Measurements from ENCODE around the gene PRKCH. TPM values are rescaled to one million over a fixed set of nuclear protein-coding genes. Genes with fewer than 3 reads are reported as not detected.
"Not testable (repeated sequence)": the region's sequence is repeated elsewhere in the genome, so short reads cannot be mapped to it uniquely, and the experiment has no call there.

The PRKCH gene
- total RNA-seq, 1 experiment from 2014 or later = 3.8 TPM

DNA sequence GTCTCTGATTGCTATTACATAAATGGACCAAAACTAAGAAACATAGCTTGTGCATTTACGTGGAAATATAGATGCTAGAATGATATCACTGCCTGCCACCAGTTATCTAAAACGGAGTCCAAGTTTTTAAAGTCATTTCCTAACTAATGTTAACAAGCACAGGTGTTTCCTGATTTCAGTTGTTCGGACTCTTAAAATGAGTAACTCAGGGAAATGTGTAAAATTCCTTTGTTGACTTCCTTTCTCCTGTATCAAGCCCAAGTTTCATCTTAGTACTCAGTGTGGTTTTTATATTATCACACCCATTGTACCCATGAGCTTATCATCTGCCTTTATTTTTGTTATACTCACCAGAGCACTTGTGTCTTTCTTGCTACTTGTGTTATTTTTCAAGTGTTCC lies 13.2 kb upstream of the PRKCH start:
- no peak for DNase-seq (ENCODE audit: low read depth)

DNA sequence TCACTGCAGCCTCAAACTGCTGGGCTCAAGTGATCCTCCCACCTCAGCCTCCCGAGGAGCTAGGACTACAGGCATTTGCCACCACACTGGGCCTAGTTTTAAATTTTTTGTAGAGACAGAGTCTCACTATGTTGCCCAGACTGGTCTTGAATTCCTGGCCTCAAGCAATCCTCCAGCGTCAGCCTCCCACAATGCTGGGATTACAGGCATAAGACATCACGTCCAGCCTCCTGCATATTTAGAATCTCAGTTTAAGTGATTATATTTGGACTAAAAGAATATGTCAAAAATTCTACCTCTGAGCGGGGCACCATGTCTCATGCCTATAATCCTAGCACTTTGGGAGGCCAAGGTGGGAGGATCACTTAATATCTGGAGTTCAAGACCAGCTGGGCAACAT lies 12.7 kb upstream of the PRKCH start:
- not testable (repeated sequence) for DNase-seq (ENCODE audit: low read depth)

DNA sequence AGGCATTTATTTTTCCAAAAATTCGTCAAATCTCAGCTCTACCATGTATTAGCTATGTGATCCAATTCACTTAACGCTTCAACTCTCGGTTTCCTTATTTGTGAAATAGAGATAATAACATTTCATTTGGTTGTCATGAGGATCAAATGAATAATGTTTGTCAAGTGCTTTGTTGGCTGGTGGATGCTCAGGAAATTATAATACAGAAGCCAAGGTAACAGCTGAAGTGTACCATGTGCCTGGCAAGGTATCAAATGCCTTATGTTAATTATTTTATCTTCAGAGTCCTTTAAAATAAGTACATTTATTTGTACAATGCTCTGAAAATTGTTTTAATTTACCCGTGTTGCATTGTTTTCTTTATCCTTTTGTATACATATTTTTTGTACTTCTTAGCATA lies 6.1 kb upstream of the PRKCH start:
- DNase-seq (ENCODE audit: low read depth) = no peak

DNA sequence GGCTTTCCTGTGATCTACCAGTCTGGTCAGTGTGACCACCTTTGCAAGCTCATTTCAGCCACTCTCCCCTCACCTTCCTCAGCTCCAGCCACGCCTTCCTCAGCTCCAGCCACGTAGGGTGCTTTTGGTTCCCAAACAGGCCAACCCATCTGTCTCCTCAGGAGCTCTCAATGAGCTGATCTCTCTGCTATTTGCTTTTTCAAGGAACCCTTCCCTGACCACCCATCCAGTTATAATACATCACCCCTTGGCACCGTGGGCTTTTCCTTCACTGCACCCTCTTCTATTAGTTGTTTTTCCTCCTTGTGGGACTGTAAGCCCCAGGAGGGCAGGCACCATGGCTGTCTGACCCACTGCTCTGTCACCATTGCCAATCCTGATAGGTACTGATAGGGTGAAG lies 2.3 kb upstream of the PRKCH start:
- DNase-seq (ENCODE audit: low read depth) = no peak

DNA sequence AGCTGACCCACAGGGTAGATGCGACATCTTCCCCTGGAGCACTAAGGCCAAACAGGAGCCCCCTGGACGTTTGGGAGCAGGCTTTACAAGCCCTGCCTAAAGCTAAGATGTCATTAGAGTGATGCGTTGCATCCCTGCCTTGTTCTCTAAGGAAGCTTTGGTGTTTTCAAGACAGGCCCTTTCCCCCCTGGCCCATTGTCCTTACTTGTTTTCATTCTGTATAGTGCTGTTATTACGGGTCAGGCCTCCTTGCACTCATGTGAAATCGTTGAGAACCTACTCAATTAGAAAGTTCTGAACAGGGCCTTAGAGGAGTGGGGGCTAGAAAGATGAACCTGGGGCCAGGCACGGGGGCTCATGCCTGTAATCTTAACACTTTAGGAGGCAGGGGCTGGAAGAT lies 1.7 kb upstream of the PRKCH start:
- DNase-seq (ENCODE audit: low read depth) = no peak

DNA sequence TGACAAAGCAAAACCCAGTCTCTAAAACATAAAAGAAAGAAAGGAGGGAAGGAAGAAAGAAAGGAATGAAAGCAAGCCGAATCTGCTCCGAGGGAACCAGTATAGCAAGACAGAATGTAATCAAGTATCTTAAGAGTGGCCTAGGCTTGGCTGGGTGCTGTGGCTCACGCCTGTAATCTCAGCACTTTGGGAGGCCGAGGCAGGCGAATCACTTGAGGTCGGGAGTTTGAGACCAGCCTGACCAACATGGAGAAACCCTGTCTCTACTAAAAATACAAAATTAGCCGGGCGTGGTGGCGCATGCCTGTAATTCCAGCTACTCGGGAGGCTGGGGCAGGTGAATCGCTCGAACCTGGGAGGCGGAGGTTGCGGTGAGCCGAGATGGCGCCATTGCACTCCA lies 1.2 kb upstream of the PRKCH start:
- not testable (repeated sequence) for DNase-seq (ENCODE audit: low read depth)

DNA sequence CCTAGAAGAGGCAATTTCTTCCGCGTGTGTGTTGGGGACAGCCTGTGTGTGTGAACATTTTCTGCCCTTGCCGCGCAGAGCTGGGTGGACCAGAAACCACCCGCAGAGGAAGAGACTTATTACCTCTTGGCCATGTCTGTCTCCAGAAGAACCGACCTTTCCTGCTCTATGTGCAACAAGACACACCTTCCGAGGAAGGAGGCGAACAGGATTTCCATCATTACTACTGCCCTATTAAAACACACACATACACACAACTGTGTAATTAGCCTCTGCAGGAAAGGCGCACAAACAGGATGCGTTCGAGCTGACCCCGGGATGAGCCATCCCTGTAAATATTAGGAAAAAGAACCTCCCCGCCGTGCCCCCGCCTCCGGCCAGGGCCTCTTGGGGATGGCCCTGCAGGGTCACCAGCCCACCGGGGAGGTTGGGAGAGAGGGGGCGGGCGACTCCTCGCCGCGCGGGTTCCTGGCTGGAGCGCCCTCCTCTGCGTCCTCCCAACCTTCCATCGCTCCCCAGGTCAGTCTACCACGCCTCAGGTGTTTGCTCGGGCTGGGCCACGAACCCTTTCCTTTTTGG lies 484 bp upstream of the PRKCH start:
- DNase-seq (ENCODE audit: low read depth) = no peak

DNA sequence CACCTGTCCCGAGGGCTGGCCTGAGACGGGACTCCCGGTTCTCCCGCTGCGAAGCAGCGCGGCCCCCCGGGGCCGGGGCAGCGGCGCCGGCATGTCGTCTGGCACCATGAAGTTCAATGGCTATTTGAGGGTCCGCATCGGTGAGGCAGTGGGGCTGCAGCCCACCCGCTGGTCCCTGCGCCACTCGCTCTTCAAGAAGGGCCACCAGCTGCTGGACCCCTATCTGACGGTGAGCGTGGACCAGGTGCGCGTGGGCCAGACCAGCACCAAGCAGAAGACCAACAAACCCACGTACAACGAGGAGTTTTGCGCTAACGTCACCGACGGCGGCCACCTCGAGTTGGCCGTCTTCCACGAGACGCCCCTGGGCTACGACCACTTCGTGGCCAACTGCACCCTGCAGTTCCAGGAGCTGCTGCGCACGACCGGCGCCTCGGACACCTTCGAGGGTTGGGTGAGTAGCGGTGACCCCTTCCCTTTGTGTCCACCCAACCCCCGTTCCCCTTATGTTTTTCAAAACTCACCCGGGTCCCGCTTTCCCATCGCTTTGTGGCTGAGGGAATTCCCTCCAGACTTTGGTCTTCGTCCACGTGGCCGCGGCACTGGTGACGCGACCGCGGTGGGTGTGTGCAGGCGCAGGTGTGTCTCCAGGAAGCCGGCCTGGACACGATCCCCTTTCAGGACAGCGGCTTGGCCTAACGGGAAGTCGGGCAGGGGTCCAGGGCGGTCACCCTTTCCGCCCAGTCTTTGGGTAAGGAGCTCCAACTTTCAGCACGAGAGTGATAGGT lies 826 bp downstream of the PRKCH start:
- DNase-seq (ENCODE audit: low read depth) = no peak

DNA sequence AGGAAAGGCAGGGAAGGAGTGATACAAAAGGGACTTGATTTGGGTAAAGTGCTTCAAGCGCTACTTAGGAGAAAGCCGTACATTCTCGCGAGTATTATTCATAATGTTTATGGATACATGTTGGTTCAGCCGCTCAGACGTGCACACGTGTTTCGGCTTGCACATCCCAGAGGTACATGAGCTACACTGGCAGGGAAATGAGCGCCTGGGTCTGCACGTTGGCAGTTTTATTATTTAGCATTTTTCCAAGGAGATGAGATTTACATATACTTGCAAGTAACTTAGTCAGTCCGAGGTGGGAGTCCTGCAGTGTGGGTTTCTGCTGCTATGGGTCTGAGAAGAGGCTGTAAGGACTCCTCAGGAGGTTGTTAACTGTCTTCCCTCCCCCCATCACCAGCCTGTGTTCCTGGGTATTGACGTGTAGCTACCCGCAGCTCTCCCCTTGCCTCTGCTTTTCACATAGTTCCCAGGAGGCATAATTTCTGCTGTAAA lies 1.5 kb downstream of the PRKCH start:
- no peak for DNase-seq (ENCODE audit: low read depth)

DNA sequence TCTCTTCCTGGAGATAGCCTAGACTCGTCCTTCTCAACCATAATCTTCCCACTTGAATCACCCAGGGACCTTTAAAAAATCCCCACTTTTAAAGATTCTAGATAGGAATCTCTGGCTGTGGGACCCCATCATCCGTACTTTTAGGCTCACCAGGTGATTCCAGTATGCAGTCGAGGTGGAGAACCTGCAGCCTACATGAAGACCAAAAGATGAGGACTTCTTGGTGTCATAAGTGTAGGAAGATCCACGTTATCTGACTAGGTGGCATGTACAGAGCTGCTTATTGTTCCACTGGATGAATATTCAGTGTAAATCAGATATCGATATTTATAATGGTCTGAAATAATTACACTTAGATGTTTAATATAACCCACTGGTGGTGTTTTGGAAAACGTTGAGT lies 2.6 kb downstream of the PRKCH start:
- DNase-seq (ENCODE audit: low read depth) = no peak

DNA sequence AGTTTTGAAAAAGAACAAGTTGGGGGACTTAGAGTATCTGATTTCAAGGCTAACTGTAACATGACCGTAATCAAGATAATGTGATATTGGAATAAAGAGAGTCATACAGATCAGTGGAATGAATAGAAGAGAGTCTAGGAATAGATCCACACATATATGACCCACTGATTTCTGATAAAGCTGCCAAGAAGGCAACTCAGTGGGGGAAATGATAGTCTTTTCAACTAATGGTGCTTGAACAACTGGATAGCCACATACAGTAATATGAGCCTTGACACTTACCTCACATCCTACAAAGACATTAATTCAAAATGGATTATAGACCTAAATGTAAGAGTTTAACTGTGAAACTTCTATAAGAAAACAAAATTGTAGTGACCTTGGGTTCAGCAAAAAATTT lies 3.8 kb downstream of the PRKCH start:
- DNase-seq (ENCODE audit: low read depth) = no peak

DNA sequence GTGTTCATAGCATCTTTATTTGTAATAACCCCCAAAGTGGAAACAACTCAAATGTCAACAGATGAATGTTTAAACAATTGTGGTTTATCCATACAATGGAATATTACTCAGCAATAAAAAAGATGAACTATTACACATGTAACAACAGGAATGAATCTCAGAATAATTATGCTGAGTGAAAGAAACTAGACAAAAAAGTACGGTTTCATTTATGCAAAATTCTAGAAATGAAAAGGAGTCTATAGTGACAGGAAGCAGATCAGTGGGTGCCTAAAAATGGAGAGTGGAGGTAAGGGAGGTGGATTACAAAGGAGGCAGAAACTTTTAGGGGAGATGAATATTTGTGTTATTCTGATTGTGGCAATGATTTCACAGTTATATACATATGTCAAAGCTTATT lies 4.8 kb downstream of the PRKCH start:
- DNase-seq (ENCODE audit: low read depth) = no peak

DNA sequence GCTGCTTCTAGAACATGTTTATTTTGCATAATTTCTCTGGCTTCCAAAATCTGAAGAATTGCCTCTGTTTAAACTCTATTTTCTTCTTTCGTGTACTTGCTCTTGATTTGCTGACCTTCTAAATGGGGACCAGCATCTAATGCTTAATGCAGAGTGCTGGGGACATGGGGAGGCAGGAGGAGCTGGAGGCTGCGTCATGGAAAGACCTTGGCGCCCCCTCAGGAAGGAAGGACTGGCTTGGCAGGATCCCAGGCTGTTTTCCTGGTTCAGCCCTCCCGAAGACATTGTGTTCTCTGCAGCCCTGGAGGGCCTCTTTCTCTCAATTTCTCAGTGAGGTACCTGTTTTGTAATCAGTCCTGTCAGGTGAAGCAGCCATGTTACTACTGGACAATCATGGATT lies 5.5 kb downstream of the PRKCH start:
- peak; percentile 12 for DNase-seq (ENCODE audit: low read depth)

DNA sequence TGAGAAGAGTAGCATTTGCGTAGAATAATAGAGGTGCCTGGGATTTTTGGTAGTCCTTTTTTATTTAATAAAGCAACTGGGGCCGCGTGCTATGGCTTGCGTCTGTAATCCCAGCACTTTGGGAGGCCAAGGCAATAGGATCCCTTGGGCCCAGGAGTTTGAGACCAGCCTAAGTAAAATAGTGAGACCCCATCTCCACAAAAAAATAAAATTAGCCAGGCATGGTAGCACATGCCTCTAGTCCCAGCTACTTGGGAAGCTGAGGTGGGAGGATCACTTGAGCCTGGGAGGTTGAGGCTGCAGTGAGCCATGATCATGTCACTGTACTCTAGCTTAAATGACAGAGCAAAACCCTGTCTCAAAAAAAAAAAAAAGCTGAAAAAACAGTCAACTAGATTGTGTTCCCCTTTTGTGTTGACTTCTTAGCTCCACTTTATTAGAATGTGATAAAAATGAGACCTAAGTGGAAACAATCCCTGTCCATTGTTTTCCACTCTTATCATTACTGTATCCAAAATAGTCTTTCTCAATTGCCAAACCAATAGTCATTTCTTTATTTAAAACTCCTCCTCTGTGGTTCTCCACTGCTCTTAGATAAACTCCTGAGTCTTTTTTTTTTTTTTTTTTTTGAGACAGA lies 7.4 kb downstream of the PRKCH start:
- no peak for DNase-seq (ENCODE audit: low read depth)

DNA sequence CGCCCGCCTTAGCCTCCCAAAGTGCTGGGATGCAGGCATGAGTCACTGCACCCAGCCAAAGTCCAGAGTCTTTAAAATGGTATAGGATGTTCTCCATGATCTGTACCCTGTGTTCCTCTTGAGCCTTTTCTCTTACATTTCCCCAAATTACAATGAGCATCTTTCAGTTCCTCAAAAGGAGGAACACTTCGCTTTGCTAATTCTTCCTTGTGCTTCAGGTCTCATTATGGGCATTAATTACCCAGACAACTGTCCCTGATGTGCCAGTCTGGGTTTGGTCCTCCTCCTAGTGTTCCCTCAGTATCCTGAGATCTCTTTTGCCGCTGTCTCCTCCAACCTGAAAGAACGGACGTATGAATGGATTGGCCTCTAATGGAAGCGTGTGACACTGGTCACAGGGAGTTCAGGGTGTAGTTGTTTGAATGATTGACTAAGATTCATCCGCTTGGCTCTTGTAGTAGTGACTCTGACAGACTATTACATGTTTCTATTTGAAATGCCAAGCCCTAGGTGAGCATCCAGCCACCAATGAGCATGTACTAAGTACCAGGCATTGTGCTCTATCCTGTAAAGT lies 8.2 kb downstream of the PRKCH start:
- DNase-seq (ENCODE audit: low read depth) = no peak

DNA sequence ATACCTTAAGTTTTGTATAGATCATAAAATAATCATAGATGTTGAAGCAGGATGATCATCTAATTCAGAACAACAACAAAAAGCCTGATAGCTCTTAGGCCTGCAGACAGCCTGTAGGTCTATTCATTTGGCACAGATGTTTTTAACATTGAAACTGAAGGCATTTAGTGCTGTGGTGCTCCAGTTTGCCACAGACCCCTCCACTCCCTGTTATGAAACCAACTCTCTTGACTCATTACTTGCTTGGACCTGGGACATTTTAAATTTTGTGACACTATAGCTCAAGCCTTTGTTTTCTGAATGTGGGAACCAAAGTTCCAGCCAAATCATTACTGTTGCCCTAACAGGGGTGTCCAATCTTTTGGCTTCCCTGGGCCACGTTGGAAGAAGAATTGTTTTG lies 9.1 kb downstream of the PRKCH start:
- DNase-seq (ENCODE audit: low read depth) = no peak

DNA sequence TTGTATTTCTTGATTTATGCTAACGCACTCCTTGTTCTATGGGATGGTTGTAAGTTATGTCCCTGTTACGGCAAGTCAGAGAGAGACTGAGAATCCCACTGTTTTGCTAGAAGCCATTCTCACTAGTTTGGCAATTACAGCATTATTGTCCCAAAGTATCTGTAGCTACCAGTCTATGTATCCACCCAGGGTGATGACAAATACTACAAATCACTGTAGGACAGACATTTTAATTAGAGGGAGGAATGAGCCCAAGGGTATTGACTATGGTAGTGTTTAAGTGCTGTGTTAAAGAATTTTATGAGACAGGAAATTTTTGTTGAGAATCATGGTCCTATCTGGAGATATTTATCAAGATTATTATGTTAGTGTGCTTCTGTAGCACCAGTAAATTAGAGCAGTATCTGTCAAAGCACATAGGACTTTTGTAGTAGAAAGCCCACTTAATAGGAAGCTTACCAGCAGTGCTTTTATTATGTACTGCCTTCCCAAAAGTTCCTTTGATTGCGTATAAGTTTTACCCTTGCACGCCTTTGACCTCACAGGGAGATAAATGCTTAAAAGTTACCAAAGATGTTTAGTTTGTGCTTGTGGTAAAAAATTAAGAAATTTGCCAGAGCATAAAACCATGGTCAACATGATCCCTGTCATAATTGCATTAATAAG lies 10.7 kb downstream of the PRKCH start:
- peak; percentile 47 for DNase-seq (ENCODE audit: low read depth)

DNA sequence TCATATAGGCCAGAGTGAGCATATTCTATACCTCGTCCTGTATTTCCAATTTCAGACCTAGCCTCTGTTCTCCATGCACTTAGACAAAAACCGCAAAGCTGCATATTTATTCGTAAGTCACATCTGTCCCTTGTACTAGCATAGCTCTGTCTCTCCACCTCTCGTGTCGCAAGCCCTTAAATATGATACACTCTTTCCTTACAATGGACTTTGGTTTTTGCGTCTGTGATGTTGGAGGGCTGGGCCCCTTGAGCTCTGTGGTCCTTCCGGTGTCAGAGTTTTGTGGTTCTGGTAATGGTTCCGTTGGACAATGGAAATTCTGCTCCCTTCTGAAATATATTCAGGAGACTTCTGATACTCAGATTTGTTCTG lies 11.3 kb downstream of the PRKCH start:
- no peak for DNase-seq (ENCODE audit: low read depth)

DNA sequence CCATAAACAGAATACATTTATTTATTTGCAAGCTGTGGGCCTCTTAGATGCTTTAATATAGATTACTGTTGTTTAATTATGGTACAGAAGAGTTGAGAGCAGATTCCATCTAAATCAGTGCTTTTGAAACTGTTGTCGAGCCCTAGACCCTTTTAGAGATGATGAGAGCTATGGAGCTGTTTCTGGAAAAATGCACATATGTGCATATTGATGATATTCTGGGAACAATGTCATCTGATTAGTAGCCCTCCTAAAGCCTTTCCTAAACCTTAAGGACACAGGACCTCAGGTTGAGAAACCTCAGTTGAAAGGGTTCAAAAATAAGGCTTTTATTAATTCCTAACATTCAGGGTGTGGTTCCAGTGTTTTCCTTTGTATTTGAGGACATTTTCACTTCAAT lies 11.7 kb downstream of the PRKCH start:
- no peak for DNase-seq (ENCODE audit: low read depth)

DNA sequence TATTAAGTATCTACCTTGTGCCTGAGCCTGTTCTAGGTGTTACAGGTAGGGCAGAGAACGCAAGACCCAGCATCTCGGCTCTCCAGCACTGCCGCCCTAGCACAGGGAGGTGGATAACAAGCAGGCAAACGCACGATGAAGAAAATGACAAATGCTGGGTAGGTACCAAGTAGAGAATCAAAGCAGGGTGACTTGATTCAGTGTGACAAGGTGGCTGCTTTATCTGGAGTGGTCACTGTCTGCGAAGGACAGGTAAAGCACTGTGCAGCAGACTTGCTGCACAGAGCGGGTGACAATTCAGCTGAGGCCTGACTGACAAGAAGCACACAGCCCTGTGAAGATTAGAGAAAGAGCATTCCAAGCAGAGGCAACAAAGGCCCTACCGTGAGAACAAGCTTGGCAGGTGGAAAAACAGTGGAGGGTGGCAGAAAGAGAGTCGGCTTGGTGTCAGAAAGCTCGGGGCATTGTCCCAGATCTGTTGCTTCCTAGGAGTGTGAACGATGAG lies 12.9 kb downstream of the PRKCH start:
- no peak for DNase-seq (ENCODE audit: low read depth)

DNA sequence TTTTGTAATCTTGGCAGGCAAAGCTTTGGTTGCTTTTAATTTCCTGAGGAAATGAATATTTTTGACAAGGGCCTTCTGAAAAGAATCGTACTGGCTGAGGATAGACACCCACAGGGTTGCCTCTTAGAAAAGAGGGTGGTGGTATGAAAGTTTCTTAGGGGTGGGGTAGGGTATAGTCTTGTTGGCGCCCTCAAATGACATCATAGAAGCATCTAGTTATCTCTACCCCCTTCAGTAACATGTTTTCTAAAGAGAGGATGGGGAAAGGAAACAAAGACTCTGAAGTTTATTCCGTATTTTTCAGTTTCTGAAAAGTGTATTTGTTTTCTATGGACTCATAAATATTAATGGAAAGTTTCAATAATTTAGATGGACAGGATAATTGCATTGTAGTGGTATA lies 13.7 kb downstream of the PRKCH start:
- DNase-seq (ENCODE audit: low read depth) = no peak

DNA sequence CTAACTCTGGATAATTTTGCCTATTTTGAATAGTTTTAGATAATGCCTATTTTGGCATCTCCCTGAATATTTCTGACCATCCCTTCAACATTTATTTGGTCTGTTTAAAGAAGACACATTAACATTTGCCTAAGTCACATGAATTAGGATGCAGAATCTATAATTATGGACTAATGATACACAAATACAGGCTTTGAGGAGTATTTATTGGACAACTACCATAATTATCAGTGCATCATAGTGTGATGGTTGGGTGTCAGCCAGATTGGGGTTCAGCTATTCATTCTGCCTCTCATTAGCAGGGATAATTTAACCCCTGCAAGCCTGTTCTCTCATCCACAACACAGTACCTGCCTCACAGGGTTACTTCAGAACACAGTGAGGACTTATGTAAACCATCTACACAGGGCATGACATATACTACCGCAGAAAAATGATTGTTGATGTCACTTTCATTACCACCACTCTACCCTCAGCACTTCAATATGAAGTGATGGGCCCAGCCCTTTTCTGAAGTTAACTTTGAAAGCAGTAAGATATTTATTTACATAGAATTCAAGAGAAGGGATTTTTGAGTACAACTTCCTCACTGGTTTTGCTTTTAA lies 14.4 kb downstream of the PRKCH start:
- no peak for DNase-seq (ENCODE audit: low read depth)

All from M059J (cell line).